ENCODE data around the gene CPSF3.
A peak's percentile ranks its signal among the peaks of the same experiment; 100 is the strongest.

CPSF3 gene

GRCh38 chr2:9408641-9409151 is 14.8 kb upstream of the CPSF3 start:
- in situ Hi-C loops (cut with HindIII; ENCODE audit: low sequenced_read_pairs) = no loop called here
- no peak for TF ChIP-seq CTCF (IDR thresholded peaks at IDR 0.05; ENCODE audit: low read depth, low read length)
- no peak overlapping the region for H3K4me3 ChIP-seq (ENCODE audit: low read depth, low read length)
- DNase-seq (ENCODE audit: low read depth, low spot score) = peak; percentile 53

GRCh38 chr2:9410108-9410507 is 13.3 kb upstream of the CPSF3 start:
- TF ChIP-seq CTCF (IDR thresholded peaks at IDR 0.05; ENCODE audit: low read depth, low read length) = no peak
- no peak for DNase-seq (ENCODE audit: low read depth, low spot score)
- H3K4me3 ChIP-seq (ENCODE audit: low read depth, low read length) = no peak overlapping the region
- in situ Hi-C loops (cut with HindIII; ENCODE audit: low sequenced_read_pairs) = no loop called here

- no peak overlapping the region for H3K4me3 ChIP-seq (ENCODE audit: low read depth, low read length)
- DNase-seq (ENCODE audit: low read depth, low spot score) = no peak
- in situ Hi-C loops (cut with HindIII; ENCODE audit: low sequenced_read_pairs) = no loop called here
- no peak for TF ChIP-seq CTCF (IDR thresholded peaks at IDR 0.05; ENCODE audit: low read depth, low read length)
Observed at GRCh38 chr2:9412781-9413180, 10.7 kb upstream of the CPSF3 start.

GRCh38 chr2:9415516-9416169 is 7.8 kb upstream of the CPSF3 start:
- TF ChIP-seq CTCF (IDR thresholded peaks at IDR 0.05; ENCODE audit: low read depth, low read length) = no peak
- H3K4me3 ChIP-seq (ENCODE audit: low read depth, low read length) = no peak overlapping the region
- in situ Hi-C loops (cut with HindIII; ENCODE audit: low sequenced_read_pairs) = no loop called here
- no peak for DNase-seq (ENCODE audit: low read depth, low spot score)

GRCh38 chr2:9416267-9416961 is 7.0 kb upstream of the CPSF3 start:
- no peak for DNase-seq (ENCODE audit: low read depth, low spot score)
- H3K4me3 ChIP-seq (ENCODE audit: low read depth, low read length) = no peak overlapping the region
- TF ChIP-seq CTCF (IDR thresholded peaks at IDR 0.05; ENCODE audit: low read depth, low read length) = no peak
- in situ Hi-C loops (cut with HindIII; ENCODE audit: low sequenced_read_pairs) = no loop called here

GRCh38 chr2:9416962-9417316 is 6.5 kb upstream of the CPSF3 start:
- DNase-seq (ENCODE audit: low read depth, low spot score) = no peak
- no peak overlapping the region for H3K4me3 ChIP-seq (ENCODE audit: low read depth, low read length)
- no peak for TF ChIP-seq CTCF (IDR thresholded peaks at IDR 0.05; ENCODE audit: low read depth, low read length)
- in situ Hi-C loops (cut with HindIII; ENCODE audit: low sequenced_read_pairs) = no loop called here

Measured in astrocyte of the spinal cord (primary cell).